ENCODE measurements around the gene MCF2L2.

Gene MCF2L2

GRCh38 chr3:183226333-183226890 lies 202.0 kb downstream of the MCF2L2 start:
- CTCF ChIA-PET: no interaction called here
- no peak overlapping the region for H3K27ac ChIP-seq
- no peak for DNase-seq (ENCODE audit: low spot score)
- POLR2A ChIA-PET (ENCODE audit: low non-redundant PET): no interaction called here
- no peak for TF ChIP-seq CTCF (conservative IDR thresholded peaks at IDR 0.05; ENCODE audit: low read depth)

GRCh38 chr3:183224180-183224970 lies 204.0 kb downstream of the MCF2L2 start:
- no peak for DNase-seq (ENCODE audit: low spot score)
- H3K27ac ChIP-seq: no peak overlapping the region
- ChIA-PET POLR2A (ENCODE audit: low non-redundant PET) (no interaction called here), CTCF (interaction anchor here (0.6 kb wide), 1 partner anchor 145 kb away, joined by 3 read pairs; no protein-coding TSS in a partner anchor)
- no peak for TF ChIP-seq CTCF (conservative IDR thresholded peaks at IDR 0.05; ENCODE audit: low read depth)

GRCh38 chr3:183222631-183223235 lies 205.7 kb downstream of the MCF2L2 start:
- no peak for DNase-seq (ENCODE audit: low spot score)
- CTCF ChIA-PET: interaction anchor here (0.7 kb wide), 1 partner anchor 43 kb away, joined by 4 read pairs; no protein-coding TSS in a partner anchor
- POLR2A ChIA-PET (ENCODE audit: low non-redundant PET): no interaction called here
- no peak overlapping the region for H3K27ac ChIP-seq
- TF ChIP-seq CTCF (conservative IDR thresholded peaks at IDR 0.05; ENCODE audit: low read depth): no peak

GRCh38 chr3:183220828-183221227 lies 207.6 kb downstream of the MCF2L2 start:
- DNase-seq (ENCODE audit: low spot score): peak; percentile 40
- no peak for TF ChIP-seq CTCF (conservative IDR thresholded peaks at IDR 0.05; ENCODE audit: low read depth)
- POLR2A ChIA-PET (ENCODE audit: low non-redundant PET): no interaction called here
- no peak overlapping the region for H3K27ac ChIP-seq
- CTCF ChIA-PET: interaction anchor here (0.7 kb wide), 1 partner anchor 1888 kb away, joined by 3 read pairs; no protein-coding TSS in a partner anchor

- no peak overlapping the region for H3K27ac ChIP-seq
- TF ChIP-seq CTCF (conservative IDR thresholded peaks at IDR 0.05; ENCODE audit: low read depth): no peak
- POLR2A ChIA-PET (ENCODE audit: low non-redundant PET): no interaction called here
- CTCF ChIA-PET: interaction anchor here (0.5 kb wide), 1 partner anchor 144 kb away, joined by 3 read pairs; no protein-coding TSS in a partner anchor
- no peak for DNase-seq (ENCODE audit: low spot score)
These were observed 209.6 kb downstream of the MCF2L2 start for GRCh38 chr3:183218826-183219225.

GRCh38 chr3:183217548-183218332 lies 210.7 kb downstream of the MCF2L2 start:
- POLR2A ChIA-PET (ENCODE audit: low non-redundant PET): no interaction called here
- H3K27ac ChIP-seq: no peak overlapping the region
- no peak for DNase-seq (ENCODE audit: low spot score)
- CTCF ChIA-PET: no interaction called here
- no peak for TF ChIP-seq CTCF (conservative IDR thresholded peaks at IDR 0.05; ENCODE audit: low read depth)

All from RWPE1 (cell line).